Measurements from ENCODE around the gene CSTPP1.

The CSTPP1 gene

DNA sequence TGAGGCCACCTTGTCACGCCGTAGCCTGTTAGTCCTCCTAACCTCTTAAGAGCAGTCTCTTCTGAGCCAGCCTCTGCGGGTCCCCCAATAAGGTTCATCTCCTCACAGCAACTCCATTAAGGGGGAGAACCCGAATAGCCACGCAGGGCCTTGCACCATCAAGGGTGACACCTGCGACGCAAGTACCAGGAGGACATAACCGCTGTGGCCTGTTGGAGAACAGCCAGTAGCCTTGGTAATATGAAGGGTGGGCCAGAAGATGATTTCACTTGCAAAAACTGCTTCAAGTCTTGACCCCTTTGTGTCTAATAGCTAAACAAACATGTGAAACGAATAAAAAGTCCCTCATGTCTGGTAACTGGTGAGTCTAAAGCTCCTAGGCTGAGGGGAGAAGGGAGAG lies 225.3 kb downstream of the CSTPP1 start:
- DNase-seq (ENCODE audit: extremely low read depth, low read depth), result no peak
- no peak for TF ChIP-seq CTCF (IDR thresholded peaks at IDR 0.05; ENCODE audit: low read depth, low read length)

- no peak for TF ChIP-seq CTCF (IDR thresholded peaks at IDR 0.05; ENCODE audit: low read depth, low read length)
These were observed 225.9 kb downstream of the CSTPP1 start for GRCh38 chr11:47162426-47162825.

DNA sequence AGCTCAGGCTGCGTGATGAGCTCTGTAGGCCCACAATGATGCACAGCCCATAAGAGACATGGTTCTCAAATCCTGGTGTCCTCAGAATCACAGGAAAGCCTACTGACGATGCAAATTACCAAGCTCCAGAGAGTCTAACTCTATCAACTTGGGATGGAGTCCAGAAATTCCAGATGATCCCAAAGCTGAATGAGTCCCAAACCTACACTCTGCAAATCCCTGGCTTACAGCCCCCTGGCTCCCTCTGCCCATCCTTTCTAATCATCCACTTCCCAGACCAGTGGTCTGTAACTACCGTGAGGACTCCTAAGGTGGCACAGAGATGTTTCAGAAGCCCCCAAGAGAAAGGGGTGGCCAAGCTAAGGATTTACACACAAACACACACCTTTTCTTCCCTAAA lies 226.6 kb downstream of the CSTPP1 start:
- TF ChIP-seq CTCF (IDR thresholded peaks at IDR 0.05; ENCODE audit: low read depth, low read length), result no peak
- DNase-seq (ENCODE audit: extremely low read depth, low read depth), result no peak

More at GRCh38 chr11:47162426-47162825, 225.9 kb downstream of the CSTPP1 start:
- no peak for DNase-seq (ENCODE audit: extremely low read depth, low read depth)

DNA sequence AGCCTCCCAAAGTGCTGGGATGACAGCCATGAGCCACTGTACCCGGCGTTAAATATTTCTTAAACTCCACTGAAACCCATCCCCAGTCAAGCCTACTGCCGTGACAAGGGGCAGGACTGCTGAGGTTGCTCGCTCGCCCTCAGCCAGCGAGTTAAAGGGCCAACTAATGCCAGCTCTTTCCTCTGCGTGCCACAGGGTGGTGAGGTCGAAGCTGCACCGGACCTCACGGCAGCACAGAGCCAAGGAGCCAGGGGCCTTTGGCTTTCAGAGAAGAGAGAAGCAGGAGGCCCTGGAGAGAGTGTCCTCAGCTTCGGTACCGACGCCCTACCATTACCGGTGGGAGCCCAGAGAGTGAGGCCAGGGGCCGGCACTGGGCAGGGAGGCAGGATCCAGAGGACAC lies 227.3 kb downstream of the CSTPP1 start:
- no peak for DNase-seq (ENCODE audit: extremely low read depth, low read depth)
- no peak for TF ChIP-seq CTCF (IDR thresholded peaks at IDR 0.05; ENCODE audit: low read depth, low read length)

DNA sequence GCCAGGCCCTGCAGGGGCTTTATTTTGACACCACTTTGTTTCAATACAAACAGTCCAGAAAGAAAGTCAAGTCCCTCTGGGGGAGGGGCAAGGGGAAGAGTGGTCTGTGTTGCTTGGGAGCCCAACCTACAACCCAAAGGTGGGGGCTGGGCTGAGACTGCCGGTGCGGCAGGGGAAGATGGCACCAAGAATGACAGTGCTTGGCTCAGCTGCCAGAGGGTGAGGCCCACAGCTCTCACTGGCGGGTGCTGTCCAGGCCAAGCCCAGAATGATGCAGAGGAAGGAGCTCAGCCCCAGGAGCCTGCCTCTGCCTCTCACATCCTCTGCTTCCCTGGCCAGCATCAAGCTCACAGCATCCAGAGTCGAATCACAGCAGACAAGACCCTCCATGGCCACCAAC lies 227.8 kb downstream of the CSTPP1 start:
- no peak for TF ChIP-seq CTCF (IDR thresholded peaks at IDR 0.05; ENCODE audit: low read depth, low read length)
- no peak for DNase-seq (ENCODE audit: extremely low read depth, low read depth)

DNA sequence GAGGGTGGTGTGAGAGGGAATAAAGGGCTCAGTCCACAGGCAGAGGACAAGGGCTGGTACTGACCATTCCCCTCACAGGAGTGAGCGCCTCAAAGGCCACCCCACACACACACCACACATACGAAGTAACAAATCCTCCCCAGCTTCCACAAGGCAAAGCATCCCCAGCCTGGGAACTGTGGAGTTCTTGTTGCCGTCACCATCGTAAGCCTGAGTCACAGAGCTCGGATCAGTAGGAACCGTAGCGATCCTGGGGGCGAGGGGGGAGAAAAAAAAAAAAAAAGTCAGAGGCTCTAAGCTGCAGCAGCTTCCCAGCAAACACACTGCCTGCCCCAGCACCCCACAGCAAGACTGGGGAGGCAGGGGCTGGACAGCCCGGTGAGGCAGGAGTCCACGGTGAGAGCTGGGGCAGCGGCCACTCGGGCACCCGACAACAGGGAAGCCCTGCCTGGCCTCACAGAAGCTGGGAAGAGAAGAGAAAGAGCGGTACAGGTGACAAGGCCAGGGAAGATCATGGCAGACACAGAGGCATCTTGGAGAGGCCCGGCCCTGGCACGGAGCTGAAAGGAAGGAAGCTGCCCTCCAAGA lies 228.8 kb downstream of the CSTPP1 start:
- no peak for DNase-seq (ENCODE audit: extremely low read depth, low read depth)
- TF ChIP-seq CTCF (IDR thresholded peaks at IDR 0.05; ENCODE audit: low read depth, low read length), result no peak

- no peak for TF ChIP-seq CTCF (IDR thresholded peaks at IDR 0.05; ENCODE audit: low read depth, low read length)
- no peak for DNase-seq (ENCODE audit: extremely low read depth, low read depth)
These were observed 229.8 kb downstream of the CSTPP1 start for GRCh38 chr11:47166368-47166767.

Measured in AG09319 (cell line).